HUES6 (cell line): ENCODE results near the gene ENAH.

ENCODE experiments used
- H3K27ac ChIP-seq: 2 replicates; pipeline ENCODE4 v1.7.0; 2013; ENCODE audit warnings: low read depth, mild to moderate bottlenecking, low read length, inconsistent platforms
- H3K27me3 ChIP-seq: 2 replicates; pipeline ENCODE4 v1.6.1; 2013; ENCODE audit warnings: low read length; ENCODE audit not compliant: control insufficient read depth, insufficient read depth
- H3K36me3 ChIP-seq: 2 replicates; pipeline ENCODE4 v1.6.1; 2013; ENCODE audit warnings: low read length; ENCODE audit not compliant: control insufficient read depth, insufficient read depth
- H3K4me1 ChIP-seq: 2 replicates; pipeline ENCODE4 v1.6.1; 2013; ENCODE audit warnings: low read length; ENCODE audit not compliant: control insufficient read depth, insufficient read depth
- H3K4me3 ChIP-seq: 2 replicates; pipeline ENCODE4 v1.5.1; 2013; ENCODE audit warnings: low read depth, low read length
- H3K9ac ChIP-seq: one replicate; pipeline ENCODE4 v1.6.1; 2013; ENCODE audit warnings: mild to moderate bottlenecking, low read length
- H3K9me3 ChIP-seq: 2 replicates; pipeline ENCODE4 v1.6.1; 2013; ENCODE audit warnings: low read depth, low read length; ENCODE audit not compliant: control insufficient read depth, insufficient read depth

Gene ENAH

GRCh38 chr1:225441314-225442122, 211.4 kb downstream of the ENAH start:
- Histone ChIP-seq H3K27me3 (no peaks in the 10 kb centered on the region), H3K9ac (no peak overlapping the region), H3K4me1 (peaks cover 10% of the 10 kb centered on the region), H3K36me3 (no peaks in the 10 kb centered on the region), H3K9me3 (no peaks in the 10 kb centered on the region), H3K4me3 (no peak overlapping the region), H3K27ac (no peak overlapping the region)

GRCh38 chr1:225440380-225441221, 212.3 kb downstream of the ENAH start:
- no peak overlapping the region for H3K4me3 ChIP-seq
- H3K36me3 ChIP-seq = no peaks in the 10 kb centered on the region
- no peak overlapping the region for H3K9ac ChIP-seq
- H3K4me1 ChIP-seq = peaks cover under 1% of the 10 kb centered on the region; the same call in 1 of the 2 replicates
- no peak overlapping the region for H3K27ac ChIP-seq
- no peaks in the 10 kb centered on the region for H3K27me3 ChIP-seq
- H3K9me3 ChIP-seq = no peaks in the 10 kb centered on the region

GRCh38 chr1:225437710-225438437, 215.0 kb downstream of the ENAH start:
- Histone ChIP-seq H3K36me3 (no peaks in the 10 kb centered on the region), H3K9ac (no peak overlapping the region), H3K4me3 (no peak overlapping the region), H3K27ac (no peak overlapping the region), H3K4me1 (no peaks in the 10 kb centered on the region), H3K9me3 (no peaks in the 10 kb centered on the region), H3K27me3 (no peaks in the 10 kb centered on the region)
